Stimulated activated CD8-positive, alpha-beta memory T cell treated with anti-CD3 and anti-CD28 coated beads, Interleukin-7, amount 100 ng/mL, for 1 hour (primary cell): ENCODE measurements around the gene HPS3.
A peak's percentile ranks its signal among the peaks of the same experiment; 100 is the strongest.
"Not testable (repeated sequence)": the region's sequence is repeated elsewhere in the genome, so short reads cannot be mapped to it uniquely, and the experiment has no call there.

ENCODE experiments used
- DNase-seq, 2 donors: peaks; one replicate each; pipeline ENCODE4 v3.0.0-alpha.2; 2020; ENCODE audit warnings: low read depth in 2 of 2

The HPS3 gene

GRCh38 chr3:149129326-149130205 is at the start of gene HPS3:
HPS3 (plus strand) TSS chr3:149129638; CDS start chr3:149129724, 86 bp downstream.
- peak; percentile 62 for DNase-seq

GRCh38 chr3:149080011-149080698 is 49.3 kb upstream of the HPS3 start:
- DNase-seq, result no peak

GRCh38 chr3:149080699-149081091 is 48.7 kb upstream of the HPS3 start:
- no peak for DNase-seq

GRCh38 chr3:149081772-149082171 is 47.7 kb upstream of the HPS3 start:
- no peak for DNase-seq

- peak; percentile 0 to 1 for DNase-seq
Measured at GRCh38 chr3:149085828-149086231, 43.6 kb upstream of the HPS3 start.

GRCh38 chr3:149086232-149086988 is 43.0 kb upstream of the HPS3 start, which contains the start of gene HLTF:
HLTF (minus strand) TSS chr3:149086533; CDS start chr3:149086336, 197 bp downstream.
- DNase-seq, result peak; percentile 78 to 79

- DNase-seq, result no peak
Measured at GRCh38 chr3:149087208-149087607, 42.2 kb upstream of the HPS3 start.

GRCh38 chr3:149089395-149089794 is 40.0 kb upstream of the HPS3 start:
- DNase-seq, result no peak

- DNase-seq, result no peak
Measured at GRCh38 chr3:149090461-149090860, 39.0 kb upstream of the HPS3 start.

GRCh38 chr3:149090907-149091306 is 38.5 kb upstream of the HPS3 start:
- DNase-seq, result no peak

- no peak for DNase-seq
Measured at GRCh38 chr3:149091983-149092382, 37.5 kb upstream of the HPS3 start.

GRCh38 chr3:149095487-149095886 is 34.0 kb upstream of the HPS3 start:
- DNase-seq, result no peak

GRCh38 chr3:149097987-149098386 is 31.5 kb upstream of the HPS3 start:
- DNase-seq, result not testable (repeated sequence)

- DNase-seq, result no peak
Measured at GRCh38 chr3:149101154-149101553, 28.3 kb upstream of the HPS3 start.

- no peak for DNase-seq
Measured at GRCh38 chr3:149101641-149102040, 27.8 kb upstream of the HPS3 start.

- no peak for DNase-seq
Measured at GRCh38 chr3:149104484-149104883, 25.0 kb upstream of the HPS3 start.

GRCh38 chr3:149114458-149114857 is 15.0 kb upstream of the HPS3 start:
- no peak for DNase-seq

- DNase-seq, result no peak
Measured at GRCh38 chr3:149115114-149115513, 14.3 kb upstream of the HPS3 start.

- DNase-seq, result no peak
Measured at GRCh38 chr3:149118724-149119123, 10.7 kb upstream of the HPS3 start.

- no peak for DNase-seq
Measured at GRCh38 chr3:149119466-149119865, 10.0 kb upstream of the HPS3 start.

- DNase-seq, result no peak
Measured at GRCh38 chr3:149120051-149120972, 9.1 kb upstream of the HPS3 start.
